Type B pancreatic cell (in vitro differentiated cells): Measurements from ENCODE around the gene AP2A1. TPM values are rescaled to one million over a fixed set of nuclear protein-coding genes. Genes with fewer than 3 reads are reported as not detected.

Experiments
- DNase-seq: peaks from one replicate; pipeline ENCODE4 v3.0.0; 2021; ENCODE audit warnings: mixed read lengths; ENCODE audit not compliant: unreplicated experiment; ENCODE audit errors: extremely low spot score
- H3K27ac Mint-ChIP-seq: 2 replicates; pipeline ENCODE4 v1.8.0; 2021; ENCODE audit warnings: mild to moderate bottlenecking, mixed read lengths
- H3K27me3 Mint-ChIP-seq: 2 replicates; pipeline ENCODE4 v1.8.0; 2021; ENCODE audit warnings: mixed read lengths
- H3K36me3 Mint-ChIP-seq: 2 replicates; pipeline ENCODE4 v1.8.0; 2021; ENCODE audit warnings: mixed read lengths
- H3K4me1 Mint-ChIP-seq: one replicate; pipeline ENCODE4 v1.8.0; 2021; ENCODE audit warnings: mixed read lengths; ENCODE audit not compliant: unreplicated experiment
- H3K4me3 Mint-ChIP-seq: 2 replicates; pipeline ENCODE4 v1.8.0; 2021; ENCODE audit warnings: mild to moderate bottlenecking, mixed read lengths
- H3K9me3 Mint-ChIP-seq: 2 replicates; pipeline ENCODE4 v1.8.0; 2021; ENCODE audit warnings: mixed read lengths
- CTCF ChIP-seq: fragments of 200-600 bp; sonication (generic); conservative IDR thresholded peaks from 2 replicates; pipeline ENCODE4 v1.5.0; 2021; ENCODE audit warnings: antibody characterized with exemption, mild to moderate bottlenecking
- total RNA-seq: library from RNA; stranded (reverse); gene quantifications from 2 replicates; pipeline ENCODE4 v1.2.1, GENCODE V29; 2021; ENCODE audit warnings: low replicate concordance

The AP2A1 gene
- total RNA-seq, 1 donor from 2014 or later: 82.9 TPM

DNA sequence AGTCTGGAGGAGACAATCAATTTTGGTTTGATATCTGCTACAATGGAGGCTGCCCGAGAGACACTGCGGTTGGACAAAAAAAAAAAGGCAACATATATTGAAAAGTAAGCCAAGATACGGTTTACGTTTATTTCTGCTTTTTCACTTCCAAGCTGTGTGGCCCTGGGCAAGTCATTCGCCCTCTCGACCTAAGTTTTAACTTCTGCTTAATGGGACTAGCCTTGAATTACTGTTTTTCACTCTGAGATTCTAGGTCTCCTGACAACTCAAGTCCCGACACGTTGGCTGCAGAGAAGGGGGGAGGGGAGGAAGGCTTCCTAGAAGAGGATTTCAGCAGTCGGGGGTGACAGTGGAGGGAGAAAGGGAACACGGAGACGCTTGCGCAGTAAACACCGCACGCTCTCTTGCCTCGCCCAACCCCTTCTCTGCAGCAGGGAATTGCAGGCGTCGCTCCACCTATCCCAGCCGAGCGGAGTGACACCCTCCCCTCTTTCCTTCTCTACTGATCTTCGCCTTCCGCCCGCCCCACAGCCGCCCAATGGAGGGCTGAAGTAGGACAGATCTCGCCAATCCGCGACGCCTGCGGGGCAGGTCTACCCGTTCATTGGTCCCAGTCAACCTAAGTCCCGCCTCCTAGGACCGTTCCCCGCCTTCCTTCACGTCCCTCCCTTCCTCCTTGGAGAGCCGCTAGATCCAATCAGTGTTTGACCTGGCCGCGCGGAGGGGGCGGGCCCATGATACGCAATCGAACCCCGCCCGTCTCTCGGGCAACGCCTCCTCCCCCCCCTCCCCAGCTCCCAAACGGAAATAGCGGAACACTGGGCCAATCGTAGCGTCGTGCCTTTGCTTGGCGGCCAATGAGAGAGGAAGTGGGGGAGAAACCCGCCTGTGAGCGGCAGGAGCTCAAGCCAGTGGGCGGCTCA, 533 bp upstream of the AP2A1 start:
- H3K27ac Mint-ChIP-seq: peak overlapping the region; percentile 98
- no peaks in the 10 kb centered on the region for H3K27me3 Mint-ChIP-seq
- peaks cover 5% of the 10 kb centered on the region for H3K36me3 Mint-ChIP-seq
- TF ChIP-seq CTCF: no peak
- no peaks in the 10 kb centered on the region for H3K9me3 Mint-ChIP-seq
- DNase-seq: peak; percentile 98
- peak overlapping the region; percentile 88 for H3K4me3 Mint-ChIP-seq
- H3K4me1 Mint-ChIP-seq: peaks cover 26% of the 10 kb centered on the region

DNA sequence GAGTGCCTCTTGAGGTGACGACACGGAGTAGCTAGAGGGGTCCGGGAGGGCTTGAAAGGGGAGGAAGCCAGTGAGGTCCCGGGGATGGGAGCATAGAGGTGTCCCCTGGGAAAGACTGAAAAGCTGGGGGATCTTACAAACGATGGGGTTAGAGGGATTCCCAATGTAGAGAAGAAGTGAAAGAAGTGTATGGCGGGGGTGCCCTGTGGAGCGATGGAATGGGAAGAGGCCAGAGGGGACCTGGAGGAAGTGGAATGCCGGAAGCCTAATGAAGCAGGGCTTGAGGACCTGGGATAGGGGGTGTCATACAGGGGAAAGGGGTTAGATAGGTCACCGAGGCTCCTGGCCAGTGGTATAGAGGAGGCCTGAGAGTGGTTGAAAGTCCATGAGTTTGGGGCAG, 580 bp downstream of the AP2A1 start:
- no peak for DNase-seq
- Mint-ChIP-seq H3K36me3 (peaks cover 5% of the 10 kb centered on the region), H3K9me3 (no peaks in the 10 kb centered on the region), H3K4me1 (peaks cover 26% of the 10 kb centered on the region), H3K4me3 (peak overlapping the region; percentile 92), H3K27me3 (no peaks in the 10 kb centered on the region), H3K27ac (peak overlapping the region; percentile 70)
- no peak for TF ChIP-seq CTCF

DNA sequence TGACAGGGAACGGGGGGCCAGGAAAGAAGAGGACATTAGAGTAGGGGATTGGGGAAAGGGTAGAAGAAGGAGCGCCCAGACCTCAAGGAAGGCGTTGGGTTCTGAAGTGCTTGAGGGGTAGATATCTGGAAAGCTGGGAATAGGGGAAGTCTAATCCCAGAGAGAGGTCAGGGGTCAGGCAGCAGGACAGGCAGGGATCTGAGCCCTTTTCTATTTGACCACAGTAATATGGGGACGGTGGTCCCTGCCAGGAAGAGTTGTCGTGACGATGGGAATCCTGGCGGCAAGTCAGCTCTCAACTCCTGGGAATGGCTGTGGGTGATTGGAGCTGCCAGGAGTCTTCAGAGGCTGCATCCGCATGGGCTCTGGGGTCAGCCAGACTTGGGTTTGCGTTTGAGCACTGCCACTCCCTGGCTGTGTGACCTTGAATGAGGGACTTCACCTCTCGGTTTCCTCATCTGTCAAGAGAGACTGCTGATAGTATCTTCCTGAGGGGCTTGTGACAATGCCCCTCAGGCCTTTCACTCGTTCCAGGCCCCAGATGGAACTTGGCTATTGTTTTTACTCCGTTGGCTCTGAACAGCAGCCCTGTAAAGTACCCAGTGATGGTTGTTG, 1.3 kb downstream of the AP2A1 start:
- Mint-ChIP-seq H3K4me1 (peaks cover 32% of the 10 kb centered on the region), H3K4me3 (peak overlapping the region; percentile 92), H3K27ac (peak overlapping the region; percentile 70), H3K27me3 (no peaks in the 10 kb centered on the region), H3K9me3 (no peaks in the 10 kb centered on the region), H3K36me3 (peaks cover 8% of the 10 kb centered on the region)
- no peak for DNase-seq
- no peak for TF ChIP-seq CTCF

DNA sequence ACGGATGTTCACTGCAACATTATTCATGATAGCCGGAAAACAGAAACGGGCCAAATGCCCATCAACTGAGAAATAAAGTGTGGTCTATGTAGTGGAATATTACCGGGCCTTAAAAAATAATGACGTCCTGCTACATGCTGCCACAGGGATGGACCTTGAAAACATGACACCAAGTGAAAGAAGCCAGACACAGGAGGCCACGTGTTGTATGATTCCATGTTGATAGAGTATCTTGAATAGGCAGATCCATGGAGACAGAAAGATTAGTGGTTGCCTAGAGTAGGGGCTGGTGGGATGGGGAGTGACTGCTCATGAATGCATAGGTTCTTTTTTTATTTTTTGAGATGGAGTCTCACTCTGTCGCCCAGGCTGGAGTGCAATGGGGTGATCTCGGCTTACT, 3.7 kb downstream of the AP2A1 start:
- Mint-ChIP-seq H3K27me3 (no peaks in the 10 kb centered on the region), H3K36me3 (peaks cover 12% of the 10 kb centered on the region), H3K4me3 (no peak overlapping the region), H3K9me3 (no peaks in the 10 kb centered on the region), H3K4me1 (peaks cover 40% of the 10 kb centered on the region), H3K27ac (peak overlapping the region; percentile 48)
- DNase-seq: no peak
- no peak for TF ChIP-seq CTCF

GRCh38 chr19:49771674-49772139, 4.9 kb downstream of the AP2A1 start:
- Mint-ChIP-seq H3K4me3 (no peak overlapping the region), H3K27me3 (no peaks in the 10 kb centered on the region), H3K4me1 (peaks cover 33% of the 10 kb centered on the region), H3K27ac (no peak overlapping the region), H3K9me3 (no peaks in the 10 kb centered on the region), H3K36me3 (peaks cover 12% of the 10 kb centered on the region)
- DNase-seq: no peak
- no peak for TF ChIP-seq CTCF
